DND-41 (cell line): ENCODE data around the gene GALNT18.

ENCODE experiments used
- ATAC-seq: fragments of 200-7000 bp; cut with Tn5 transposase; 3 replicates; pipeline ENCODE4 v1.9.1; 2021; ENCODE audit warnings: low read depth; ENCODE audit not compliant: insufficient read depth
- DNase-seq: peaks from one replicate; pipeline ENCODE4 v3.0.0-alpha.2; 2020
- H2AFZ ChIP-seq: 2 replicates; pipeline ENCODE4 v1.6.0; 2012; ENCODE audit warnings: low read depth, low read length
- H3K27ac ChIP-seq: 2 replicates; pipeline ENCODE4 v1.5.1; 2012; ENCODE audit warnings: low read length, inconsistent platforms
- H3K27me3 ChIP-seq: fragments of 200-600 bp; sonication (generic); 2 replicates; pipeline ENCODE4 v1.6.0; 2012; ENCODE audit warnings: low read length, mild to moderate bottlenecking, inconsistent platforms; ENCODE audit not compliant: insufficient read depth, poor library complexity
- H3K36me3 ChIP-seq: 2 replicates; pipeline ENCODE4 v1.5.1; 2012; ENCODE audit warnings: low read length, inconsistent platforms; ENCODE audit not compliant: insufficient read depth
- H3K4me1 ChIP-seq: 2 replicates; pipeline ENCODE4 v1.5.1; 2012; ENCODE audit warnings: mild to moderate bottlenecking, low read length; ENCODE audit not compliant: insufficient read depth
- H3K4me2 ChIP-seq: 2 replicates; pipeline ENCODE4 v1.6.0; 2012; ENCODE audit warnings: mild to moderate bottlenecking, moderate library complexity, low read length, inconsistent platforms; ENCODE audit not compliant: insufficient read depth
- H3K4me3 ChIP-seq, 2 experiments: fragments of 200-600 bp in 1 of 2; shearing (Covaris generic) in 1 of 2; 2 replicates each; pipeline ENCODE4 v1.5.1; 2012 to 2016; ENCODE audit warnings: inconsistent platforms in 2 of 2, low read length in 2 of 2, mild to moderate bottlenecking in 2 of 2, low read depth in 1 of 2, moderate library complexity in 1 of 2
- H3K79me2 ChIP-seq: 2 replicates; pipeline ENCODE4 v1.6.0; 2012; ENCODE audit warnings: low read length, inconsistent platforms; ENCODE audit not compliant: insufficient read depth
- H3K9ac ChIP-seq: 2 replicates; pipeline ENCODE4 v1.6.0; 2012; ENCODE audit warnings: low read depth, mild to moderate bottlenecking, inconsistent platforms, low read length, moderate library complexity
- H3K9me3 ChIP-seq: 2 replicates; pipeline ENCODE4 v1.5.1; 2012; ENCODE audit warnings: low read length, moderate library complexity, mild to moderate bottlenecking, inconsistent platforms; ENCODE audit not compliant: insufficient read depth, severe bottlenecking
- H4K20me1 ChIP-seq: 2 replicates; pipeline ENCODE4 v1.6.0; 2012; ENCODE audit warnings: low read length; ENCODE audit not compliant: insufficient read depth
- EZH2 ChIP-seq: IDR thresholded peaks from 3 replicates; pipeline ENCODE4 v1.6.1; 2012; ENCODE audit warnings: borderline replicate concordance, low read depth, mild to moderate bottlenecking, moderate library complexity, low read length, inconsistent platforms; ENCODE audit not compliant: severe bottlenecking
- TF ChIP-seq, protein P1 (sequence below): IDR thresholded peaks from 2 replicates; pipeline ENCODE4 v1.5.1; 2012; ENCODE audit warnings: borderline replicate concordance, low read length, moderate library complexity, mild to moderate bottlenecking; ENCODE audit not compliant: poor library complexity, severe bottlenecking; ENCODE audit errors: extremely low read depth

The GALNT18 gene

DNA sequence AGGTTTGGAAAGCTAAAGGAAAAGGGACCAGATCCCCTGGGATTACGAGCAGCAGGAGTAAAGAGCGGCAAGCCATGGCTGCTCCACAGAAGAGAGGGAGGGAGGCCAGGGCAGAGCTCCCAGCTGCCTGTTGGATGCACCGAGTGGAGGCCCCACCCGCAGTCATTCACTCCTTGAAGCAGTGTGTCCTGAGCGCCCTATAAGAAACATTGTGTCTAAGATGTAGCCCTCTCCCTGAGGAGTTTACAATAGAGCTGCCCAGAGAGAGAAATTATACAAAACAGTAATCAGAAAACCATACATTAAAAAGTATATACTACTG, 214.1 kb downstream of the GALNT18 start:
- H3K4me1 ChIP-seq: no peaks in the 10 kb centered on the region

DNA sequence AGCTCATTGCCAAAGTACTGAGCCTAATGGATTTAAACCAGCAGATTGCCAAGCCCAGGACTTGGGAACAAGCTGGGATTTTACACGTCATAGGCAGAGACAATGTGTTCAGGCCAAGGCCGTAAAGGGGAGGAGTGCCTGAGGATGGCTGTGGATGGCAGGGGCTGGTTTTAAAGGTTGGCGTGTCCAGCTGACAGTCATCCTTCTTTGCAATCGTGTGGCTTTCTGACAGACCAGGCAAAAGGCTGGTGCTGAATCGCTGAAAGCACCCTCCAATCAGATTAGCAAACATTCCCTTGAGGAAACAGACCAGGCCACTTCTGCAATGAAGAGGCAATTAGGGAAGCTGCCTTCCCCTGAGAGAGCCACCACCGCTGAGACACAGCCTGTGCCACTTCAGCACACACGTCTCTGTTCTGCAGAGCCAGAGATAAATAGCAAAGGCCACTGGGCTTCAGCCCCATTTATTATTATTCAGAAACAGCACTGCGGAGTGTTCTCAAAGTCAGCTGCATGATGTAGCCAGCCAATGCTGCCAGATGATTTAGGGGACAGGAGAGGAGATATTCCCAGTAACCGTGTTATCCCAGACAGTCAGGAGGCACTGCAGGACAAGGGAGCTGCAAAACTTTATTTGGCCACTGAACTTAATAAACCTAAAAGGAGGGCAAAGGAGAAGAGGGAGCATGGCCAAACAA, 214.6 kb downstream of the GALNT18 start:
- no peaks in the 10 kb centered on the region for H3K79me2 ChIP-seq
- no peak overlapping the region for H3K9ac ChIP-seq
- H3K36me3 ChIP-seq: no peaks in the 10 kb centered on the region
- peaks cover 11% of the 10 kb centered on the region for H4K20me1 ChIP-seq
- H2AFZ ChIP-seq: no peak overlapping the region
- DNase-seq: no peak
- H3K27me3 ChIP-seq: peaks cover 50% of the 10 kb centered on the region
- no peaks in the 10 kb centered on the region for H3K9me3 ChIP-seq
- no peaks in the 10 kb centered on the region for H3K4me1 ChIP-seq
- no peak overlapping the region for H3K4me2 ChIP-seq
- no peak for ATAC-seq
- no peak for TF ChIP-seq EZH2
- TF ChIP-seq, protein P1, sequence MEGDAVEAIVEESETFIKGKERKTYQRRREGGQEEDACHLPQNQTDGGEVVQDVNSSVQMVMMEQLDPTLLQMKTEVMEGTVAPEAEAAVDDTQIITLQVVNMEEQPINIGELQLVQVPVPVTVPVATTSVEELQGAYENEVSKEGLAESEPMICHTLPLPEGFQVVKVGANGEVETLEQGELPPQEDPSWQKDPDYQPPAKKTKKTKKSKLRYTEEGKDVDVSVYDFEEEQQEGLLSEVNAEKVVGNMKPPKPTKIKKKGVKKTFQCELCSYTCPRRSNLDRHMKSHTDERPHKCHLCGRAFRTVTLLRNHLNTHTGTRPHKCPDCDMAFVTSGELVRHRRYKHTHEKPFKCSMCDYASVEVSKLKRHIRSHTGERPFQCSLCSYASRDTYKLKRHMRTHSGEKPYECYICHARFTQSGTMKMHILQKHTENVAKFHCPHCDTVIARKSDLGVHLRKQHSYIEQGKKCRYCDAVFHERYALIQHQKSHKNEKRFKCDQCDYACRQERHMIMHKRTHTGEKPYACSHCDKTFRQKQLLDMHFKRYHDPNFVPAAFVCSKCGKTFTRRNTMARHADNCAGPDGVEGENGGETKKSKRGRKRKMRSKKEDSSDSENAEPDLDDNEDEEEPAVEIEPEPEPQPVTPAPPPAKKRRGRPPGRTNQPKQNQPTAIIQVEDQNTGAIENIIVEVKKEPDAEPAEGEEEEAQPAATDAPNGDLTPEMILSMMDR: no peak
- H3K4me3 ChIP-seq: no peak overlapping the region
- no peak overlapping the region for H3K27ac ChIP-seq

More for the DNA sequence above, 214.1 kb downstream of the GALNT18 start:
- H3K4me3 ChIP-seq: no peak overlapping the region
- H3K27me3 ChIP-seq: peaks cover 50% of the 10 kb centered on the region
- ATAC-seq (no peak), DNase-seq (no peak)
- no peaks in the 10 kb centered on the region for H3K79me2 ChIP-seq
- TF ChIP-seq, protein P1: no peak
- TF ChIP-seq EZH2: no peak
- H3K36me3 ChIP-seq: no peaks in the 10 kb centered on the region
- no peaks in the 10 kb centered on the region for H3K9me3 ChIP-seq
- H3K4me2 ChIP-seq: no peak overlapping the region
- H3K9ac ChIP-seq: no peak overlapping the region
- no peak overlapping the region for H3K27ac ChIP-seq
- H4K20me1 ChIP-seq: peaks cover 13% of the 10 kb centered on the region
- no peak overlapping the region for H2AFZ ChIP-seq

DNA sequence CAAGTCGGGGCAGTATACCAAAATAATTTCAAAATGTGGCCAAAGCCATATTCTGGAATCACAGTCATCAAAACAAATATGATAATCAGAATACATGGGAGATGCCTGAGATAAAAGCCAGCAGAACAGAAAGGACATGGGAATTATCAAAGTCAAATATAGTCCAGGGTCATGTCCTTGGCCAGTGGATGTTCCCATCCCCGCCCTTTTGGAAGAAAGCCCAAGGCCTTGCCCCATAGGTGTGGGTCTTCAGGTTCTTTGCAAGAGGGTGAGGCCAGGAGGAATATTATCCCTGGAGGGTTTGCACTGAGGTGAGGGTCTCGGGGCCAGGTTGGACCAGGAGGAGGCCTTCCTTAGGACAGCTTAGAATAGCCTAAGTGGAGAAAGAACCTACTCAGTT, 215.2 kb downstream of the GALNT18 start:
- DNase-seq (no peak), ATAC-seq (no peak)
- TF ChIP-seq, protein P1: no peak
- no peak for TF ChIP-seq EZH2
- peaks cover 11% of the 10 kb centered on the region for H4K20me1 ChIP-seq
- no peak overlapping the region for H3K4me2 ChIP-seq
- no peak overlapping the region for H2AFZ ChIP-seq
- H3K4me1 ChIP-seq: no peaks in the 10 kb centered on the region
- H3K27me3 ChIP-seq: peaks cover 46% of the 10 kb centered on the region
- H3K79me2 ChIP-seq: no peaks in the 10 kb centered on the region
- H3K27ac ChIP-seq: no peak overlapping the region
- H3K9me3 ChIP-seq: no peaks in the 10 kb centered on the region
- H3K36me3 ChIP-seq: no peaks in the 10 kb centered on the region
- H3K4me3 ChIP-seq: no peak overlapping the region
- no peak overlapping the region for H3K9ac ChIP-seq
